Aorta (tissue), 5 donors: ENCODE measurements around the gene TTYH2. TPM values are rescaled to one million over a fixed set of nuclear protein-coding genes. Genes with fewer than 3 reads are reported as not detected.

Experiments
- ATAC-seq: fragments of 200-7000 bp; cut with Tn5 transposase; one replicate; pipeline ENCODE4 v1.9.1; 2022; ENCODE audit warnings: moderate library complexity; ENCODE audit not compliant: low FRiP score
- DNase-seq, 2 donors: peaks; one replicate each; pipeline ENCODE4 v3.0.0-alpha.2; 2020
- H3K27ac ChIP-seq, 2 donors: one replicate each; pipeline ENCODE4 v1.5.1; 2013; ENCODE audit warnings: low read length in 2 of 2, mild to moderate bottlenecking in 2 of 2, moderate library complexity in 2 of 2, control low read depth in 1 of 2, inconsistent platforms in 1 of 2, low read depth in 1 of 2
- H3K27me3 ChIP-seq, 2 donors: one replicate each; pipeline ENCODE4 v1.6.1; 2013; ENCODE audit warnings: control low read depth in 1 of 2, low read length in 1 of 2, mild to moderate bottlenecking in 1 of 2, moderate library complexity in 1 of 2; ENCODE audit not compliant: insufficient read depth in 2 of 2, control insufficient read depth in 1 of 2
- H3K36me3 ChIP-seq, 2 donors: one replicate each; pipeline ENCODE4 v1.6.1; 2013; ENCODE audit warnings: control low read depth in 1 of 2, low read length in 1 of 2, mild to moderate bottlenecking in 1 of 2; ENCODE audit not compliant: insufficient read depth in 2 of 2, control insufficient read depth in 1 of 2
- H3K4me1 ChIP-seq, 2 donors: one replicate each; pipeline ENCODE4 v1.6.1; 2013; ENCODE audit warnings: low read length in 2 of 2, control low read depth in 1 of 2, mild to moderate bottlenecking in 1 of 2, moderate library complexity in 1 of 2; ENCODE audit not compliant: insufficient read depth in 2 of 2, control insufficient read depth in 1 of 2
- H3K4me3 ChIP-seq, 2 donors: one replicate each; pipeline ENCODE4 v1.5.1; 2013; ENCODE audit warnings: low read length in 2 of 2, control low read depth in 1 of 2, mild to moderate bottlenecking in 1 of 2
- H3K9me3 ChIP-seq: one replicate; pipeline ENCODE4 v1.6.1; 2013; ENCODE audit warnings: mild to moderate bottlenecking, low read length; ENCODE audit not compliant: control insufficient read depth
- WGBS, 2 donors: extraction: QIAGEN DNeasy Blood & Tissue Kit; methylation state at CpG; one replicate each; pipeline ENCODE4 v1.1.7; 2013; 5-methylcytosine and 5-hydroxymethylcytosine counted together
- intact Hi-C, 2 donors: fragments of 100-400 bp; cut with DNase I; formaldehyde crosslinking; loops; one replicate each; pipeline versions ENCODE4 v1.14.2 to v1.15.0; 2022
- polyA plus RNA-seq, 2 donors: library from polyadenylated mRNA; stranded (reverse); fragments of 200-250 nt; gene quantifications; one replicate each; pipeline ENCODE4 v1.2.3, GENCODE V29; 2013
- total RNA-seq, 2 donors: library from RNA; stranded (reverse); fragmentation: NEBNext Ultra II Directional; extraction: Animal tissue kit (Norgen Biotek cat#: 25700); gene quantifications; one replicate each; pipeline ENCODE4 v1.2.1, GENCODE V29; 2021
- donor health status: healthy with polysubstance abuse.
- donor health status: Bipolar disorder and iron deficiency.
- donor health status: DM: no; HTN: no; CAD: no.
- donor health status: DM: no; HTN: no; CAD: no.
- donor health status: DM: yes; HTN: yes; CAD: no.

TTYH2 gene
- total and polyA plus RNA-seq, 4 donors: 3.1 to 13.0 (median 4.4) TPM

DNA sequence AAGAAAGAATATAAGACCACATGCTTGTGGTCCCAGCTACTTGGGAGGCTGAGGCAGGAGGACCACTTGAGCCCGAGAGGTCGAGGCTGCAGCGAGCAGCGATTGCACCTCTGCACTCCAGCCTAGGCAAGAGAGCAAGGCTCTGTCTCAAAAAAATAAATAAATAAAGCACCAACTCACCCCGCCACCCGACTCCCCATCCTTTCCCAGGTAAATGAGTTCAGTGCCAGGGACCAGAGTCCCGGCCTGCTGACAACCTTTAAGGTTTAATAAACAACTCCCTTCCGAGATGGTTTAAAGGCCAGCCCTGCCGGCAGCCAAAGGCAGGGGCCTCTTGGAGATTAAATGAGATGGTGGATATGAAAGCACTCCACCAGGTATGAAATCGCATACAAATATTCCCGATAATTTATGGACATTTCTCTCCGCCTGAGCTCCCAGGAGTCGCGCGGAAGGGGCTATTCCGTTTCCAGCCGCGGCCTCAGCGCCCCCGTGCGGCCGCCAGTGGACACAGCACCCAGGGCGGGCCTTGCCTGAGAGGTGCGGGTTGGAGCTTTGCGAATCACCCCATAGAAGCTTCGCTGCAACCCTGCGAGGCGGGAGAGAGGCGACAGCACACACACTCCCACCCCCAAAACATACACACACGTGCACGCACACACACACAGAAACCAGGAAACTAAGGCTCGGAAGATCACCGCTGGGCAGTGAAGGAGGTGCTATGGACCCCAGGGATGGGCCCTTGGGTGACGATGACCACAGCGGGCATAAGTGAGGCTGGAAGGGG is 13.9 kb upstream of the TTYH2 start:
- Histone ChIP-seq H3K27ac (no peak overlapping the region), H3K4me3 (no peak overlapping the region), H3K36me3 (no peaks in the 10 kb centered on the region), H3K9me3 (no peaks in the 10 kb centered on the region), H3K27me3 (no peaks in the 10 kb centered on the region), H3K4me1 (no peaks in the 10 kb centered on the region)
- DNase-seq (peak; percentile 65 to 89), ATAC-seq (no peak)
- intact Hi-C loops: loop anchor here (10.0 kb wide), 2 partner anchors 165 to 555 kb away; partner anchors contain the start of genes BTBD17 (in 1 of the 2), GPR142 (in 1 of the 2) and SDK2 (in 1 of the 2)
- WGBS, 2 donors: 19 to 21% methylated on average over 35 of the region's 35 CpGs

DNA sequence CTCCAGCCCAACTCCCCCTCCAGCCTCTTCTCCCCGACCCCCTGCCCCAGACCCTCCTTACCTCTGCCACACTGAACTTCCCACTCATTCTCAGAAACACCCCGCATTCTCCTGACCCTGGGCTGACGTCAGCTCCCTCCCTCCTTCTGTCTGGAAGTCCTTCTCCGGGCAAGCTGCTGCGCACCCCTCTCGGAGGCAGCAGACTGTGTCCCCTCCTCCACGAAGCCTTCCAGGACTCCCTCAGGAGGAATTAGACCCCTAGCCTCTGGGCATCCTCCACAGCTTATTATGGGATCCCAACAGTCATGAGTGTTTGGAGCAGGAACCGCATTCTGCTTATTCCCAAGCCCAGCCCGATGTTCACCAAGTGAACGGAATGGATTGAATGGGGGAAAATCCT is 13.3 kb upstream of the TTYH2 start:
- no peak for DNase-seq
- 53 to 55% methylated on average over 10 of the region's 10 CpGs for WGBS, 2 donors
- H3K9me3 ChIP-seq: no peaks in the 10 kb centered on the region
- intact Hi-C loops: loop anchor here (10.0 kb wide), 2 partner anchors 165 to 555 kb away; partner anchors contain the start of genes BTBD17 (in 1 of the 2), GPR142 (in 1 of the 2) and SDK2 (in 1 of the 2)
- ATAC-seq: no peak
- no peaks in the 10 kb centered on the region for H3K4me1 ChIP-seq
- no peak overlapping the region for H3K4me3 ChIP-seq
- no peaks in the 10 kb centered on the region for H3K36me3 ChIP-seq
- no peaks in the 10 kb centered on the region for H3K27me3 ChIP-seq
- H3K27ac ChIP-seq: no peak overlapping the region

DNA sequence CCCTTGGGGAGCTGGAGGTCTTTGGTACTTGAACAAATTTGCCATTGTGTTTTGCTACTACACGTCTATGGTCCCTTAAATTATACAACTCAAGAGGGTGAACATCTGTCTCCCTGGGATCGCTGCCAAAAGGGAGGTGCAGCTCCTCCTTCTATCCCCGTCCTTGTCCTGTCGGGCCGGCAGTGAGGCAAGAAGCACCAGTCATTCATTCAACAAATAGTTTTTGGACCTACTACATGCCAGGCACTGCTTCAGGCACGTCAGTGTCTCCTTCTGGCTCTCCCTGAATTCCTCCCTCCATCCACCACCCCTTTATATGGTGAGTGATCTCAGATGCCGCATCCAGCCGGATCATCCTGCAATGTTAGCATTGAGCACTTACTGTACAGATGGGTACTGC is 12.1 kb upstream of the TTYH2 start:
- ATAC-seq: no peak
- DNase-seq: no peak
- intact Hi-C loops: loop anchor here (10.0 kb wide), 2 partner anchors 164 to 556 kb away; partner anchors contain the start of genes BTBD17 (in 1 of the 2), GPR142 (in 1 of the 2) and SDK2 (in 1 of the 2)
- Histone ChIP-seq H3K27ac (no peak overlapping the region), H3K36me3 (no peaks in the 10 kb centered on the region), H3K4me3 (no peak overlapping the region), H3K27me3 (no peaks in the 10 kb centered on the region), H3K4me1 (no peaks in the 10 kb centered on the region), H3K9me3 (no peaks in the 10 kb centered on the region)
- 49 to 50% methylated on average over 8 of the region's 8 CpGs for WGBS, 2 donors

DNA sequence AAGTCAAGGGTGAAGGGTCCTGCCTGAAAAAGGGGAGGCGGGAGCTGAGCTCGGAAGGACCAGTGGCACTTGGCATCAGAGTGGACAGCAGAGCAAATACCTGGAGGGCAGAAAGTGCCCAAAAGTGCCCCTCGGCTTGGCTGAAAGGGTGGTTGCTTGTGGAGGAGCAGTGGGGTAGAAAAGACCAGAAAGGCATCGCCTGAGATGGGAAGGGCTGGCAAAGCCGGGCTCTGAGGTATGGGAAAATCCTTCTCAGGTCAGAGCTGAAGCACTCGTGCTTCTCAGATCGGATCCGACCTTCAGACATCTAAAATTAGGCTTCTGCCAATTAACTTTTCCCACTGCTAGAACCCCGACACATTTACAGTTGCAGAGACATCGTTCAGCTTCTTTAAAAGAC is 11.4 kb upstream of the TTYH2 start:
- no peak overlapping the region for H3K27ac ChIP-seq
- 66 to 75% methylated on average over 10 of the region's 10 CpGs for WGBS, 2 donors
- intact Hi-C loops: loop anchor here (10.0 kb wide), 2 partner anchors 163 to 557 kb away; partner anchors contain the start of genes BTBD17 (in 1 of the 2), GPR142 (in 1 of the 2) and SDK2 (in 1 of the 2)
- H3K36me3 ChIP-seq: no peaks in the 10 kb centered on the region
- H3K4me1 ChIP-seq: no peaks in the 10 kb centered on the region
- H3K27me3 ChIP-seq: no peaks in the 10 kb centered on the region
- H3K9me3 ChIP-seq: no peaks in the 10 kb centered on the region
- no peak for ATAC-seq
- DNase-seq: no peak
- H3K4me3 ChIP-seq: no peak overlapping the region

DNA sequence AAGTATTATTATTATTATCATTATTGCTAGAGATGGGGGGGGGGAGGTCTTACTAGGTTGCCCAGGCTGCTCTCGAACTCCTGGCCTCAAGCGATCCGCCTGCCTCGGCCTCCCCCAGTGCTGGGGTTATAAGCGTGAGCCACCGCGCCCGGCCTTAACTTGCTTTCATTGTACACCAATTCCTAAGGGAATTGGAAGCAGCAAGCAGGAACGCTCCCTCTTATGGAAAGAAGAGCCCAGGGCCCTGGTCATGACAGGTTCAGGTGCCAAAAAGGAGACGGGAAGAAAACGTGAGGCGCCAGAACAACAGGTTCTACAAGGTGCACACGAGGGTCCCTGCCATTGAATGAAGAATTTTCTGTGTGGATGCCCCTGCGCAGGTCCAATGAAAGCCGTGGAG is 10.4 kb upstream of the TTYH2 start:
- H3K36me3 ChIP-seq: peaks cover 0 to 2% of the 10 kb centered on the region in 2 donors
- 18 to 20% methylated on average over 15 of the region's 15 CpGs for WGBS, 2 donors
- H3K27ac ChIP-seq: no peak overlapping the region
- intact Hi-C loops: loop anchor here (10.0 kb wide), 2 partner anchors 162 to 558 kb away; partner anchors contain the start of genes BTBD17 (in 1 of the 2), GPR142 (in 1 of the 2) and SDK2 (in 1 of the 2)
- no peak for ATAC-seq
- no peak overlapping the region for H3K4me3 ChIP-seq
- DNase-seq: no peak
- H3K27me3 ChIP-seq: no peaks in the 10 kb centered on the region
- H3K4me1 ChIP-seq: no peaks in the 10 kb centered on the region
- no peaks in the 10 kb centered on the region for H3K9me3 ChIP-seq

DNA sequence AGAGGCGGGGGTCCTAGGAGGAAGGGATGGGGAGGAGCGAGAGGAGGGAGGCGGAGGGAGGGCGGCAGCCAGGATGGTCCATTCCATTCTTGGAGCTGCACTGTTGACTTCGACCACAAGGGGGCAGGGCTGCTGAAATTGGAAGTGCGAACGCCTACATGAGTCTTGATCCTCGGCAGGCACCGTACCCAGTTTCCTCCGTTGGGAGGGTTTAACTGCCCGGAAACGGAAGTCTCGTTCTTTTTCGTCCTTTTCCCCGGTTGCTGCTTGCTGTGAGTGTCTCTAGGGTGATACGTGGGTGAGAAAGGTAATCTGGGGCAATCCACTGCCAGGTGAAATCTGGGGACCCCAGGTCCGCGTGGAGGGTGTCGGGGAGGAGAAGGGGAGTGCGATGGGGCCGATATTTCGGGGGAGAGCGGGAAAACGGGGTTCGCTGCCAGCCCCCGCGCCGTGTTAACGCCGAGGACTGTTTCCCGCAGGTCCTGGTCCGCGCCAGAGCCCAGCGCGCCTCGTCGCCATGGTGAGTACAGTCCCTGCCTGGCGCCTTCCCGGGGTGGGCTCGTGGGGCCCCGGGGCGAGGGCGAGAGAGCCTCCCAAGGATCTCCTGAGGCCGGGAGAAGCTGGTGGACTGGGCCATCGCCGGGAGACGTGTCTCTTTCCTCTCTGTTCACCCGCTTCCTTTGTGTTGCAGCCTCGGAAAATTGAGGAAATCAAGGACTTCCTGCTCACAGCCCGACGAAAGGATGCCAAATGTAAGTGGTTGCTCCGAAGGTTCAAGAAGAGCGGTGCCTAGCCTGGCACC is 9.7 kb upstream of the TTYH2 start, which contains the start of gene RPL38:
RPL38 (plus strand) TSS at position 240 of the 802 bp plus-strand sequence; CDS start at position 518, 278 bp downstream.
- no peaks in the 10 kb centered on the region for H3K4me1 ChIP-seq
- intact Hi-C loops: loop anchor here (10.0 kb wide), 2 partner anchors 161 to 559 kb away; partner anchors contain the start of genes BTBD17 (in 1 of the 2), GPR142 (in 1 of the 2) and SDK2 (in 1 of the 2)
- H3K9me3 ChIP-seq: no peaks in the 10 kb centered on the region

DNA sequence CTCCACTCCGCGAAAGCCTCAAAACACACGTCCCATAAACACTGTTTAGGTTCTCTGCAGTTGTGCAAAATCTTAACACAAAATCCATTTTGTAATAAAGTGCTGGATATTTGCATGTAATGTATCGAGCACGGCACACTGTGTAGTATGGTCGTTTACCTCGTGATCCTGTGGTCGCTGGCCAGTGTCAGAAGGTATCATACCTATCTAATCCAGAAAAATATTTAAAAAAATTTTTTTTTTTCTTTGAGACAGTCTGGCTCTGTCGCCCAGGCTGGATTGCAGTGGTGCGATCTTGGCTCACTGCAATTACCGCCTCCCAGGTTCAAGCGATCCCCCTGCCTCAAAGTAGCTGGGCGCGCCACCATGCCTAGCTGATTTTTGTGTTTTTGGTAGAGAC is 8.9 kb upstream of the TTYH2 start:
- Histone ChIP-seq H3K27me3 (no peaks in the 10 kb centered on the region), H3K4me1 (no peaks in the 10 kb centered on the region), H3K36me3 (peaks cover 0 to 2% of the 10 kb centered on the region in 2 donors), H3K9me3 (no peaks in the 10 kb centered on the region), H3K27ac (no peak overlapping the region), H3K4me3 (peak overlapping the region; percentile 90 to 97)
- intact Hi-C loops: loop anchor here (10.0 kb wide), 2 partner anchors 160 to 560 kb away; partner anchors contain the start of genes BTBD17 (in 1 of the 2), GPR142 (in 1 of the 2) and SDK2 (in 1 of the 2)
- 55 to 57% methylated on average over 14 of the region's 14 CpGs for WGBS, 2 donors
- no peak for DNase-seq
- ATAC-seq: no peak

More for the DNA sequence above, 9.7 kb upstream of the TTYH2 start, which contains the start of gene RPL38:
- peak within 1 kb of the TSS; percentile 90 to 97 for H3K4me3 ChIP-seq
- ATAC-seq: peak; percentile 97
- H3K36me3 ChIP-seq: peaks cover 0 to 2% of the 10 kb centered on the region in 2 donors
- H3K27me3 ChIP-seq: no peaks in the 10 kb centered on the region
- peak; percentile 97 to 98 for DNase-seq
- peak within 1 kb of the TSS in 1 of 2 donors; percentile 81 for H3K27ac ChIP-seq
- WGBS, 2 donors: 1% methylated on average over 52 to 53 of the region's 53 CpGs

DNA sequence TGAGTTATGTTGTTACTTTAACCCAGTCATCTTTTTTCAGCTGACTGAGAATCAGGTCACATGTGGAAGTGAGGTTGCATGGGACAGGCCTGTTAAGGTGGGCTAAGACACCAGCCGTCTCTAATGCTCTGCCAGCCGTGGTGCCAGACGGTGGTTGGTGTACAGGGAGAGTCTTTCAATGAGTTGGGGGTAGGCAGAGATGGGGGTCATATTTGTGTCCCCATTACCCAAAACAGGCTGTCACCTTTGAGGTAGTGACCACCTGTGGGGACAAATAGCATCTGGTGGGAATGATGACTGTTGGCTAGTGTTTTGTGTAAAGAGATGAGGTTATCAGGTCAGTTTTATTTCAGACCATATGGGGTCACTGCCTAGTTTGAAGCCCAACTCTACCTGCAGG is 8.1 kb upstream of the TTYH2 start:
- H3K27me3 ChIP-seq: no peaks in the 10 kb centered on the region
- no peaks in the 10 kb centered on the region for H3K4me1 ChIP-seq
- 89 to 93% methylated on average over 3 of the region's 3 CpGs for WGBS, 2 donors
- no peak overlapping the region for H3K4me3 ChIP-seq
- H3K27ac ChIP-seq: no peak overlapping the region
- peaks cover 0 to 2% of the 10 kb centered on the region in 2 donors for H3K36me3 ChIP-seq
- ATAC-seq: no peak
- H3K9me3 ChIP-seq: no peaks in the 10 kb centered on the region
- intact Hi-C loops: loop anchor here (10.0 kb wide), 2 partner anchors 160 to 560 kb away; partner anchors contain the start of genes BTBD17 (in 1 of the 2), GPR142 (in 1 of the 2) and SDK2 (in 1 of the 2)
- no peak for DNase-seq
